Stimulated activated CD4-positive, alpha-beta T cell treated with anti-CD3 and anti-CD28 coated beads, Interleukin-4, amount 100 ng/mL, for 48 hours (primary cell): ENCODE measurements around the gene NCK2.

Experiments
- DNase-seq, 2 donors: peaks; one replicate each; pipeline ENCODE4 v3.0.0-alpha.2; 2020; ENCODE audit warnings: low read depth in 2 of 2

The NCK2 gene

DNA sequence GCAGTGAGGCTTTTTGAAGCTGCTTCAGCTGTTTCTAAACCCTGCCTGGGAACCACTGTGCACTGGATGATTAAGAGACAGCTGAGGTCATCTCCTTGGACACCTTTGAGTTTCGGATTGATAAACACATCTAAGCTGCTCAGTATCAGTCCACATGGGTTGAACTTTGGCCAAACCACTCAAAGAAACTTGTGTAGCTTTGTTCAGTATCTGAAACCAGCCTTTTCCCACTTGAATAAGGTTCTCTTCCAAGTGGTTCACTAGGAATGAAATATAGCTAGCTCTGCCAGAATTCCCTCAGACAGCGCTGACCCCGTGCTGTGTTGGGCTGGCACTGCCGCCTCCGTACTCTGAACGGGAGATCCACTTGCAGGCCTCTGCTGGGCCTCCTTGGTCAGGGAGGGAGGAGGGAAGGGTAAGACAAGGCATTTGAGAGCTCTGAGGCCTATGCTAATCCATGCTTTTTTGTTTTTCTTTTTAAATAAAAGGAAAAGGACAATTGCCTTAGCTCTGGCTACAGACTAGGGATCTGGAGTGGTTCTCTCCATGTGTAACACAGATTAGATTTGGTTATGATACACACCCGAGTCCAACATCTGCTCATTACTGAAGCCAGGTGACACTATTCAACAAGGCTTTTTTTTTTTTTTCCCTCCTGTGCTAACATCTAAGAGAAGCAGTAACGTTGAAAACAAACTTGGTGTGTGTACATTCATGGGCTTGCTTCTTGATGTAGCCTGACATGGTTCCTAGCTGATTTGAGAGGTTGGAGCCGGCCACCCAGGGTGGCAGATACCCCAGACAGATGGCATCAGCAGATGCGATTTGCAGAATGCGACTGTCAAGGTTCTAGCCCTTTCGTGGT lies 67.7 kb downstream of the NCK2 start:
- DNase-seq: no peak

DNA sequence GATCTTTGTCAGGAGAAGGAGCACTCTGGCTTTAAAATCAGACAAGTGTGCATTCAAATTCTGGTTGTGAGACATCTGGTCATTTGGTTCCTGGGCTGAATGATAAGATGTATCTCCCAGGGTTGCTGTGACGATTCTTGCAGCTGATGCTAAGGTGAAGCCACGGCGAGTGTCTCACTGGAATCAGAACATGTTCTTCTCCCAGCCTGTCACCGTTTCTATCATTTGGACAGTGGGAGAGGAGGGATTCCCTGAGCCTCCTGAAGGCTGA lies 68.3 kb downstream of the NCK2 start:
- no peak for DNase-seq

GRCh38 chr2:105813405-105813804 lies 68.7 kb downstream of the NCK2 start:
- DNase-seq: no peak

DNA sequence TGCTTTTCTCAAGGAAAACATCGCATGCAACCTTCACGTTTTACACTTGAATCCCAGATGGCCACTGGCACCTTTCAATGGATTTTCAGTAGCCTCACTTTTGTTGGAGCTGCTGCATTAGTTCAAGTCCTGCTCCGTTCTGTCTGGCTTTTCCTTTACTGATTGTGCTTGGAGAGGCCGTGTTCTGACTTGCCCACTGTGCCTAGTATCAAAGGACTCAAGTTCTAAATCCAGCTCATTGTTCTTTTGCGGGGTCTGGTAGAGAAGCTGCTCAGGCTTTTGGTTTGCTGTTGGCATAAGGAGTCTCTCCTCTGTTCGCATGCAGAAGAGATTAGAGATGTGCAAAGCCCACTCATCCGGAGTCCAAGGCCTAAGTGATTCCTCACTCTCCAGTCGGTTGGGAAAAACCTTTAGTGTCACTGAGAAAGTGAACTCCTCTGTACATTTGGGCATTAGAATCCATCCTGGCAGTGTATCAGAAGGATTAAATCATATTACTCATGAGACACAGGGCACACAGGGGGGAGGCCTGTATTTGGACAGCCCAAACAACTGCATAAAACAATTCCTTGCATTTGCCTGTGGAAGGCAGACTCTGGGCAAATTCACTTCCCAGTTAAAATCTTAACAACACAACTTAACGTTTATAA lies 69.7 kb downstream of the NCK2 start:
- DNase-seq: no peak

- no peak for DNase-seq
Observed at GRCh38 chr2:105815401-105815800, 70.7 kb downstream of the NCK2 start.

- no peak for DNase-seq
Observed at GRCh38 chr2:105820151-105820550, 75.4 kb downstream of the NCK2 start.

GRCh38 chr2:105820691-105821090 lies 76.0 kb downstream of the NCK2 start:
- no peak for DNase-seq

DNA sequence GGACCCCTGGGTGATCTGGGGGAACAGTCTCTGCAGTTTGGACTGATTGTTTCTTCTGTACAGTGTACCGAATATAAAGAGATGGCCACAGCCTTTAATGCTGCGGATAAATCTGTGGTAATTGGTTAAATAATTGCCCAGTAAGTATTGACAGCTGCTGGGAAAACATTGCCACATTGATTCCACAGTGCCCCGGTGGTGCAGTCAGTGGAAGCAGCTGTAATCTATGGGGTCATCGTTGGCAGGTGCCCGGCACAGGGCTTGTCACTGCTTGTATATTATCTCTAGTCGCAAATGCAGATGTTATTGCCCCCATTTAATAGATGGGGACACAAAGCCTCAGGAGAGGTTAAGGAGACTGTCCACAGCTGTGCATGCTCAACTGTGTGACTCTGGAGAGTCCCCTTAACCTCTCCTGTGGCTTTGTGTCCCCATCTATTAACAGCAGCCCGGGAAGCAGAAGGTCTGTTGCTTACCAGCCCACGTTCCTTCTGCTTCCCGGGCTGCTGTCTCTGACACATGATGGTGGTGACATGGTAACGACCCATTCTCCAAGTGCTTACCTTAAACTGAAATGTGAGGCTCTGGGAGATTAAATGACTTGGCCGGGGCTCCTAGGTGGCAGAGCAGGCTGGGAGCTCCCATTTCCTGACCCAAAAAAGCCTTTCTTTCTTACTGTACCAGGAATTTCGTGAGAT lies 76.9 kb downstream of the NCK2 start:
- DNase-seq: no peak

GRCh38 chr2:105822186-105822585 lies 77.5 kb downstream of the NCK2 start:
- no peak for DNase-seq

GRCh38 chr2:105824446-105824845 lies 79.7 kb downstream of the NCK2 start:
- DNase-seq: no peak

DNA sequence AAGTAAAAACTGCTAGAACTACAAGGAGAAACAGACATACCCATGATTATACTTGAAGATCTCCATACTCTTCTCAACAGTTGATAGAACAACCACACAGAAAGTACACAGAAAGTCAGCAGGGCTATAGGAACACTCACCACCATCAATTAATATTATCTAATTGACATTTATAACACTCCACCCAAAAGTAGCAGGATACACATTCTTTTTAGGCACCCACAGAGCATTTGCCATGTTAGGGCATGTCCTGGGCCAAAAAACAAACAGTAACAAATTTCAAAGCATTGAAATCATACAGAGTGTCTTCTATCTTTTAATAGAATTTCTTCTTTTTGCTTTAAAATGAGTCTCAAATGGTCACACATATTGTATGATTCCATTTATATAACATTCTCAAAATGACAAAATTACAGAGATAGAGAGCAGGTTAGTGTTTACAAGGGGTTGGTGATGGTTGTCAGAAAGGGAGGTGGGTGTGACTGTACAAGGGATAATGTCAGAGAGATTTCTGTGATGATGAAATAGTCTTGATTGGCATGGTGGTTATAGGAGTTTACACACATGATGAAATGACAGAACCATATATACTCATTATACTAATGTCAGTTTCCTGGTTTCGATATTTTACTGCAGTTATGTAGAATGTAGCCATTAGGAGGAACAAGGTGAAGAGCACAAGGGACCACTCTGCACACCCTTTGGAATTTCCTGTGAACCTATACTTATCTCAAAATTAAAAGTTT lies 82.8 kb downstream of the NCK2 start:
- DNase-seq: no peak

- no peak for DNase-seq
Observed at GRCh38 chr2:105828558-105828957, 83.8 kb downstream of the NCK2 start.

DNA sequence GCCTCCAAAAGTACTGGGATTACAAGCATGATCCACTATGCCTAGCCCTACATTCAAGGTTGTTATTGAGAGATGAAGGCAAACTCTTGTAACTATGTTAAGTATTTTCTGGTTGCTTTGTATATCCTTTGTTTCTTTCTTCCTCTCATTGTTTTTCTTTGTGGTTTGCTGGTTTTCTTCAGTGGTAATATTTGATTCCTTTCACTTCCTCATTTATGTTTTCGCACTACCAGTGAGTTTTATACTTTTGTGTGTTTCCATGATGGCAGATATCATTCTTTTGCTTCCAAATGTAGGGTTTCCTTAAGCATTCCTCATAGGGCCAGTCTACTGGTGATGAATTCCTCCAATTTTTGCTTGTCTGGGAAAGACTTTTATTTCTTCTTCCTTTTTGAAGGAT lies 90.2 kb downstream of the NCK2 start:
- DNase-seq: no peak

GRCh38 chr2:105836341-105836740 lies 91.6 kb downstream of the NCK2 start:
- DNase-seq: no peak

DNA sequence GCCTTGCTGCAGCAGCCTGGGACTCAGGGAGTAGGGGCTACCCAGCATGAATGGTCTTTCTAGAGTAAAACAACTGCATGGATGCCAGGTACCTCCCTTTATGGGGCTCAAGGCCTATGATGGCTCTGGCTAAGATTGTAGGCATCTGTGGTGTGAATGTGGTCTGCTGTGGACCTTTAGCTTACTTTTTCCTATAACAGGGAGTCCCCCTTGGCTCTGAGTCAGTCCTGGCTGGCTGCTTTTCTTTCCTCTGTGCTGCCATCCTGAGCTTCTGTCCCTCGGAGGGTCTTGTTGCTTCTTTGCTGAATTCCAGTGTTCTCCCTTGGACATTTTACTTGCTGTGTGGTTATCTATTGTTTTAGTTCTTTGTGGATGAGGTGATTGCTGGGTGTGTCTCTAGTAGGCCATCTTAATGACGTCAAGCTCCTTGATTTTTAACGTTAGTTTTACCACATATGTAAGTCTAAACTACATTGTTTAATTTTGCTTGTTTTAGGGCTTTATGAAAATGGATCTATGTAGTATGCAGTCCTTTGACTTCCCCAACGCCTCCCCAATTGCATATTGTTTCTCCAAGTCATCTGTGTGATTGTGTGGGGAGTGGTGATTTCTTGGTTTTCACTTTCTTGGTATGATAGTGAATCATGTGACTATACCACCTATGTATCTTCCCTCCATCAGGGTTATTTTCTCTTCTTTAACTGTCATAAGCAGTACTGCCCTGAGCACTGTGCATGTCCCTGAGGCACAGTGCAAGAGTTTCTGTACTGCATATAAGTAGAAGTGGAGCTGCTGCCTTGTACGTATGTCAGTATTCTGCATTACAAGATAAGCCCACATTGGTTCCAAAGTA lies 92.4 kb downstream of the NCK2 start:
- no peak for DNase-seq

DNA sequence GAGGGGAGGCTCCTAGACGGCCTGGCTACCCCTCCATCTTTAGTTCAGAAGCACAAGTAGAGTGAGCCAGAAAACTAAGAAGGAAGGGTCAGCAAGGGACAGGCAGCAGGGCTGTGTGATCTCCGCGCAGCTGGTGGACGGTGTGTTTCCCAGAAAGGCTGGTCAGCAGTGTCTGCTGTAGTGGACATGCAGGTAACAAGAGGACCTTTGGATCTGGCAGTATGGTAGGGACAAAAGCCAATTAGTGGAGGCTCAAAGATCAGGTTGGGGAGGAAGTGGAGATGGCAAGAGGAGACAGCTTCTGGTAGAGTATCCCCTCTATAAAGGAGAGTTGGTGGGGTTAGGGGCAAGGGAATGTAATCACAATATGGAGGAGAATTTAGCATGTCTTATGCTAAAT lies 95.1 kb downstream of the NCK2 start:
- DNase-seq: no peak

GRCh38 chr2:105840933-105841332 lies 96.2 kb downstream of the NCK2 start:
- DNase-seq: no peak

DNA sequence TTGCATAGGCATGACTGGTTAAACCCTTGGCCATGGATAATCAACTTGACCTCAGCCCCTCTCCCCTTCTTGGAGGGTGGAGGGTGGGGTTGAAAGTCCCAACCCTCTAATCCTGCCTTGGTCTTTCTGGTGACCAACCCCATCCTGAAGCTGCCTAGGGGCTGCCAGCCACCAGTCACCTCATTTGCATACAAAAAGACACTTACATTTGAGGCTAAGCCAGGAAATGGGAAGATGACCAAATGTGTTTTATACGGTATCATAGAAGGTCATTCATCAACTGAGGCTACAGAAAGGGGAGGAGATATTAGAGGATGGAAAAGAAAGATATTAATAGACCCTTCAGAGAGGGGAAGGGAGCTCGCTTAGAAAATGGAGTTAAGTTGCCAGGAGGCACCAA lies 96.8 kb downstream of the NCK2 start:
- DNase-seq: no peak

GRCh38 chr2:105842555-105842954 lies 97.8 kb downstream of the NCK2 start:
- DNase-seq: no peak

GRCh38 chr2:105843476-105844374 lies 99.0 kb downstream of the NCK2 start:
- DNase-seq: no peak
